ENCODE data around the gene CACNA1G. TPM values are rescaled to one million over a fixed set of nuclear protein-coding genes. Genes with fewer than 3 reads are reported as not detected.

The CACNA1G gene
- total RNA-seq, 2 donors from 2014 or later, result 3.4 to 6.6 TPM

DNA sequence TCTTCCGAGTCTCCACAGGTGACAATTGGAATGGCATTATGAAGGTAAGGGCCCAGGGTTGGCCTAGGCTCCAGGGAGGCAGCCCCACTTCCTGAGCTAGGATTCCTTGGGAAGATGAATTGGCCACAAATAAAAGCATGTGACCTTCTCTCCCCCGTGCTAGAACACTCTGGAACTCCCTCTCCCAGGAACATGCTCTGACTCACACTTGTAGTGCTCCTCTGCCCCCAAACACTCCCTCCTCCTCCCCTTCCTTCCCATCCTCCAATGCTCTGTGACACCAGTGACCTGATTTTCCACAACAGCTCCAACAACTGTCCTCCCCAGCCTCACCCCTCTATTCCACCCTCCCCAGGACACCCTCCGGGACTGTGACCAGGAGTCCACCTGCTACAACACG, 57.8 kb downstream of the CACNA1G start:
- intact Hi-C loops (cut with DNase I), result no loop called here
- DNase-seq (ENCODE audit: low spot score), result no peak
- H3K36me3 ChIP-seq, result no peaks in the 10 kb centered on the region
- no peaks in the 10 kb centered on the region for H3K27me3 ChIP-seq (replicated peaks; ENCODE audit: insufficient read depth)
- WGBS, result 70% methylated on average over 4 of the region's 4 CpGs
- H3K4me3 ChIP-seq, result no peak overlapping the region
- no peak overlapping the region for H3K27ac ChIP-seq
- no peak for TF ChIP-seq POLR2AphosphoS5 (IDR thresholded peaks at IDR 0.05)
- no peak for TF ChIP-seq POLR2A (IDR thresholded peaks at IDR 0.05)
- TF ChIP-seq, protein P1, sequence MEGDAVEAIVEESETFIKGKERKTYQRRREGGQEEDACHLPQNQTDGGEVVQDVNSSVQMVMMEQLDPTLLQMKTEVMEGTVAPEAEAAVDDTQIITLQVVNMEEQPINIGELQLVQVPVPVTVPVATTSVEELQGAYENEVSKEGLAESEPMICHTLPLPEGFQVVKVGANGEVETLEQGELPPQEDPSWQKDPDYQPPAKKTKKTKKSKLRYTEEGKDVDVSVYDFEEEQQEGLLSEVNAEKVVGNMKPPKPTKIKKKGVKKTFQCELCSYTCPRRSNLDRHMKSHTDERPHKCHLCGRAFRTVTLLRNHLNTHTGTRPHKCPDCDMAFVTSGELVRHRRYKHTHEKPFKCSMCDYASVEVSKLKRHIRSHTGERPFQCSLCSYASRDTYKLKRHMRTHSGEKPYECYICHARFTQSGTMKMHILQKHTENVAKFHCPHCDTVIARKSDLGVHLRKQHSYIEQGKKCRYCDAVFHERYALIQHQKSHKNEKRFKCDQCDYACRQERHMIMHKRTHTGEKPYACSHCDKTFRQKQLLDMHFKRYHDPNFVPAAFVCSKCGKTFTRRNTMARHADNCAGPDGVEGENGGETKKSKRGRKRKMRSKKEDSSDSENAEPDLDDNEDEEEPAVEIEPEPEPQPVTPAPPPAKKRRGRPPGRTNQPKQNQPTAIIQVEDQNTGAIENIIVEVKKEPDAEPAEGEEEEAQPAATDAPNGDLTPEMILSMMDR (IDR thresholded peaks at IDR 0.05), result no peak
- no peaks in the 10 kb centered on the region for H3K4me1 ChIP-seq (replicated peaks)
- no peaks in the 10 kb centered on the region for H3K9me3 ChIP-seq

- Histone ChIP-seq H3K4me1 (replicated peaks) (no peaks in the 10 kb centered on the region), H3K36me3 (no peaks in the 10 kb centered on the region), H3K4me3 (no peak overlapping the region), H3K27me3 (replicated peaks; ENCODE audit: insufficient read depth) (no peaks in the 10 kb centered on the region), H3K9me3 (no peaks in the 10 kb centered on the region), H3K27ac (no peak overlapping the region)
- no peak for DNase-seq (ENCODE audit: low spot score)
- intact Hi-C loops (cut with DNase I), result no loop called here
- 88% methylated on average over 10 of the region's 11 CpGs for WGBS
- TF ChIP-seq, protein P1 (IDR thresholded peaks at IDR 0.05), result no peak
- TF ChIP-seq POLR2AphosphoS5 (IDR thresholded peaks at IDR 0.05), result no peak
- no peak for TF ChIP-seq POLR2A (IDR thresholded peaks at IDR 0.05)
Observed at GRCh38 chr17:50618941-50619340, 58.4 kb downstream of the CACNA1G start.

GRCh38 chr17:50619489-50619888, 59.0 kb downstream of the CACNA1G start:
- DNase-seq (ENCODE audit: low spot score), result no peak
- no peak for TF ChIP-seq POLR2A (IDR thresholded peaks at IDR 0.05)
- TF ChIP-seq POLR2AphosphoS5 (IDR thresholded peaks at IDR 0.05), result no peak
- TF ChIP-seq, protein P1 (IDR thresholded peaks at IDR 0.05), result no peak
- Histone ChIP-seq H3K27me3 (replicated peaks; ENCODE audit: insufficient read depth) (no peaks in the 10 kb centered on the region), H3K27ac (no peak overlapping the region), H3K9me3 (no peaks in the 10 kb centered on the region), H3K36me3 (no peaks in the 10 kb centered on the region), H3K4me3 (no peak overlapping the region), H3K4me1 (replicated peaks) (no peaks in the 10 kb centered on the region)
- WGBS, result 97% methylated on average over 7 of the region's 7 CpGs
- intact Hi-C loops (cut with DNase I), result no loop called here

- WGBS, result 72% methylated on average over 5 of the region's 5 CpGs
- H3K9me3 ChIP-seq, result no peaks in the 10 kb centered on the region
- no peak overlapping the region for H3K27ac ChIP-seq
- DNase-seq (ENCODE audit: low spot score), result no peak
- H3K27me3 ChIP-seq (replicated peaks; ENCODE audit: insufficient read depth), result no peaks in the 10 kb centered on the region
- H3K36me3 ChIP-seq, result no peaks in the 10 kb centered on the region
- no peak for TF ChIP-seq POLR2A (IDR thresholded peaks at IDR 0.05)
- TF ChIP-seq, protein P1 (IDR thresholded peaks at IDR 0.05), result no peak
- no peak for TF ChIP-seq POLR2AphosphoS5 (IDR thresholded peaks at IDR 0.05)
- intact Hi-C loops (cut with DNase I), result no loop called here
- H3K4me1 ChIP-seq (replicated peaks), result no peaks in the 10 kb centered on the region
- no peak overlapping the region for H3K4me3 ChIP-seq
Observed at GRCh38 chr17:50620237-50620636, 59.7 kb downstream of the CACNA1G start.

GRCh38 chr17:50620858-50621257, 60.3 kb downstream of the CACNA1G start:
- no peak overlapping the region for H3K27ac ChIP-seq
- intact Hi-C loops (cut with DNase I), result no loop called here
- TF ChIP-seq POLR2A (IDR thresholded peaks at IDR 0.05) (no peak), POLR2AphosphoS5 (IDR thresholded peaks at IDR 0.05) (no peak)
- TF ChIP-seq, protein P1 (IDR thresholded peaks at IDR 0.05), result no peak
- no peak overlapping the region for H3K4me3 ChIP-seq
- no peaks in the 10 kb centered on the region for H3K27me3 ChIP-seq (replicated peaks; ENCODE audit: insufficient read depth)
- H3K9me3 ChIP-seq, result no peaks in the 10 kb centered on the region
- WGBS, result 60% methylated on average over 17 of the region's 17 CpGs
- H3K36me3 ChIP-seq, result no peaks in the 10 kb centered on the region
- no peaks in the 10 kb centered on the region for H3K4me1 ChIP-seq (replicated peaks)
- DNase-seq (ENCODE audit: low spot score), result no peak

Data from prostate gland (tissue), 2 donors.